ENCODE results near the gene DCTN5. TPM values are rescaled to one million over a fixed set of nuclear protein-coding genes. Genes with fewer than 3 reads are reported as not detected.

DCTN5 gene
- total and polyA plus RNA-seq, 12 donors, result 7.9 to 67.8 (median 36.1) TPM

GRCh38 chr16:23666571-23667354 is 25.5 kb downstream of the DCTN5 start:
- H3K27me3 ChIP-seq, result no peaks in the 10 kb centered on the region
- WGBS, 4 donors, result 93 to 96% (median 94%) methylated on average over 7 of the region's 7 CpGs
- no peak for DNase-seq
- TF ChIP-seq CTCF (IDR thresholded peaks at IDR 0.05) (no peak), POLR2A (IDR thresholded peaks at IDR 0.05) (no peak)
- no peaks in the 10 kb centered on the region for H3K4me1 ChIP-seq (replicated peaks in 1 of 2)
- H3K27ac ChIP-seq, result no peak overlapping the region
- intact Hi-C loops (cut with DNase I), result no loop called here
- no peaks in the 10 kb centered on the region for H3K9me3 ChIP-seq (replicated peaks in 1 of 3)
- H3K4me3 ChIP-seq, result no peak overlapping the region
- H3K36me3 ChIP-seq (replicated peaks in 1 of 2), result peaks cover 0 to 81% of the 10 kb centered on the region in 2 donors

- H3K9me3 ChIP-seq (replicated peaks in 1 of 3), result no peaks in the 10 kb centered on the region
- H3K36me3 ChIP-seq (replicated peaks in 1 of 2), result peaks cover 0 to 76% of the 10 kb centered on the region in 2 donors
- H3K4me1 ChIP-seq (replicated peaks in 1 of 2), result no peaks in the 10 kb centered on the region
- H3K27me3 ChIP-seq, result no peaks in the 10 kb centered on the region
- WGBS, 4 donors, result 97 to 98% (median 98%) methylated on average over 6 of the region's 6 CpGs
- no peak overlapping the region for H3K27ac ChIP-seq
- DNase-seq, result no peak
- intact Hi-C loops (cut with DNase I), result no loop called here
- TF ChIP-seq POLR2A (IDR thresholded peaks at IDR 0.05) (no peak), CTCF (IDR thresholded peaks at IDR 0.05) (no peak)
- H3K4me3 ChIP-seq, result no peak overlapping the region
Observed at GRCh38 chr16:23667355-23667659, 26.0 kb downstream of the DCTN5 start.

- no peak overlapping the region for H3K27ac ChIP-seq
- 71 to 90% (median 87%) methylated on average over 1 of the region's 1 CpG for WGBS, 4 donors
- H3K36me3 ChIP-seq (replicated peaks in 1 of 2), result peaks cover 0 to 68% of the 10 kb centered on the region in 2 donors
- no peak for DNase-seq
- no peak for TF ChIP-seq CTCF (IDR thresholded peaks at IDR 0.05)
- TF ChIP-seq POLR2A (IDR thresholded peaks at IDR 0.05), result no peak
- no peaks in the 10 kb centered on the region for H3K27me3 ChIP-seq
- H3K4me3 ChIP-seq, result no peak overlapping the region
- intact Hi-C loops (cut with DNase I), result no loop called here
- H3K4me1 ChIP-seq (replicated peaks in 1 of 2), result no peaks in the 10 kb centered on the region
- no peaks in the 10 kb centered on the region for H3K9me3 ChIP-seq (replicated peaks in 1 of 3)
Observed at GRCh38 chr16:23668225-23668624, 27.0 kb downstream of the DCTN5 start.

- no peaks in the 10 kb centered on the region for H3K4me1 ChIP-seq (replicated peaks in 1 of 2)
- peaks cover 0 to 61% of the 10 kb centered on the region in 2 donors for H3K36me3 ChIP-seq (replicated peaks in 1 of 2)
- no peak overlapping the region for H3K4me3 ChIP-seq
- no peak overlapping the region for H3K27ac ChIP-seq
- WGBS, 4 donors, result 86 to 95% (median 92%) methylated on average over 3 to 4 of the region's 4 CpGs
- H3K9me3 ChIP-seq (replicated peaks in 1 of 3), result no peaks in the 10 kb centered on the region
- no peak for DNase-seq
- TF ChIP-seq CTCF (IDR thresholded peaks at IDR 0.05), result no peak
- no peak for TF ChIP-seq POLR2A (IDR thresholded peaks at IDR 0.05)
- H3K27me3 ChIP-seq, result no peaks in the 10 kb centered on the region
- intact Hi-C loops (cut with DNase I), result no loop called here
Observed at GRCh38 chr16:23668873-23669272, 27.6 kb downstream of the DCTN5 start.

Data from adrenal gland (tissue), 12 donors.